ENCODE measurements around the gene AFMID.

DNA sequence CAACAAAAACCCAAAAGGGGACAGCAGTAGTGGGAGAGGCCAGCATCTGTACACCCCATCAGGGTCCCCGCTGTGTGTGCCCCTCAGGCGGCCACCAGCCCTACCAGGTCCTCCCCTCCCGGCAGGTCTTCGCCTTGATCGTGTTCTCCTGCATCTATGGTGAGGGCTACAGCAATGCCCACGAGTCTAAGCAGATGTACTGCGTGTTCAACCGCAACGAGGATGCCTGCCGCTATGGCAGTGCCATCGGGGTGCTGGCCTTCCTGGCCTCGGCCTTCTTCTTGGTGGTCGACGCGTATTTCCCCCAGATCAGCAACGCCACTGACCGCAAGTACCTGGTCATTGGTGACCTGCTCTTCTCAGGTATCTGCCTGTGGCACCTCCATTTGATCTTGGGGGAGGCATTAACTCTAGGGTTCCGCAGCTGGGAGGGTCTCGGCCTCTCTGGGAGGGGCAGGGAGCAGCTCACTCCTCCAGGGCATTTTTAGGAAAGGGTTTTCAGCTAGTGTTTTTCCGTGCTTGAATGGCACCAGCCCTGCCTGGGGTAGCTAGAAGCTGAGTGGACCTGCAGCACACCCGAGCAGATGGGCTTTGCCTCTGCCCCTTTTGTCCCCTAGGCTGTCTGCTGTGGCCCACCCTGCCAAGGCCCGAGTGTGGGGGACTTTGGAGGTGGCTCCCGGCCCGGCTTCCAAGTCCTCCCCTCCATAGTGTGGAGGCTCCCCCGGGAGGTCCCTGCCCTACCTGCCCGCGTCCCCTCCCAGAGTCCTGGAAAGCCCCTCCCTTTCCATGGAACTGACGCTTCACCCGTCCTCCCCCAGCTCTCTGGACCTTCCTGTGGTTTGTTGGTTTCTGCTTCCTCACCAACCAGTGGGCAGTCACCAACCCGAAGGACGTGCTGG, 16.2 kb upstream of the AFMID start:
- TF ChIP-seq, protein P1, sequence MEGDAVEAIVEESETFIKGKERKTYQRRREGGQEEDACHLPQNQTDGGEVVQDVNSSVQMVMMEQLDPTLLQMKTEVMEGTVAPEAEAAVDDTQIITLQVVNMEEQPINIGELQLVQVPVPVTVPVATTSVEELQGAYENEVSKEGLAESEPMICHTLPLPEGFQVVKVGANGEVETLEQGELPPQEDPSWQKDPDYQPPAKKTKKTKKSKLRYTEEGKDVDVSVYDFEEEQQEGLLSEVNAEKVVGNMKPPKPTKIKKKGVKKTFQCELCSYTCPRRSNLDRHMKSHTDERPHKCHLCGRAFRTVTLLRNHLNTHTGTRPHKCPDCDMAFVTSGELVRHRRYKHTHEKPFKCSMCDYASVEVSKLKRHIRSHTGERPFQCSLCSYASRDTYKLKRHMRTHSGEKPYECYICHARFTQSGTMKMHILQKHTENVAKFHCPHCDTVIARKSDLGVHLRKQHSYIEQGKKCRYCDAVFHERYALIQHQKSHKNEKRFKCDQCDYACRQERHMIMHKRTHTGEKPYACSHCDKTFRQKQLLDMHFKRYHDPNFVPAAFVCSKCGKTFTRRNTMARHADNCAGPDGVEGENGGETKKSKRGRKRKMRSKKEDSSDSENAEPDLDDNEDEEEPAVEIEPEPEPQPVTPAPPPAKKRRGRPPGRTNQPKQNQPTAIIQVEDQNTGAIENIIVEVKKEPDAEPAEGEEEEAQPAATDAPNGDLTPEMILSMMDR (IDR thresholded peaks at IDR 0.05): no peak
- 0 out of 2 replicates have a peak, but pooled peaks have one; percentile 15 for TF ChIP-seq POLR2AphosphoS5 (IDR thresholded peaks at IDR 0.05; ENCODE audit: low read depth, low read length)
- TF ChIP-seq, protein P2, sequence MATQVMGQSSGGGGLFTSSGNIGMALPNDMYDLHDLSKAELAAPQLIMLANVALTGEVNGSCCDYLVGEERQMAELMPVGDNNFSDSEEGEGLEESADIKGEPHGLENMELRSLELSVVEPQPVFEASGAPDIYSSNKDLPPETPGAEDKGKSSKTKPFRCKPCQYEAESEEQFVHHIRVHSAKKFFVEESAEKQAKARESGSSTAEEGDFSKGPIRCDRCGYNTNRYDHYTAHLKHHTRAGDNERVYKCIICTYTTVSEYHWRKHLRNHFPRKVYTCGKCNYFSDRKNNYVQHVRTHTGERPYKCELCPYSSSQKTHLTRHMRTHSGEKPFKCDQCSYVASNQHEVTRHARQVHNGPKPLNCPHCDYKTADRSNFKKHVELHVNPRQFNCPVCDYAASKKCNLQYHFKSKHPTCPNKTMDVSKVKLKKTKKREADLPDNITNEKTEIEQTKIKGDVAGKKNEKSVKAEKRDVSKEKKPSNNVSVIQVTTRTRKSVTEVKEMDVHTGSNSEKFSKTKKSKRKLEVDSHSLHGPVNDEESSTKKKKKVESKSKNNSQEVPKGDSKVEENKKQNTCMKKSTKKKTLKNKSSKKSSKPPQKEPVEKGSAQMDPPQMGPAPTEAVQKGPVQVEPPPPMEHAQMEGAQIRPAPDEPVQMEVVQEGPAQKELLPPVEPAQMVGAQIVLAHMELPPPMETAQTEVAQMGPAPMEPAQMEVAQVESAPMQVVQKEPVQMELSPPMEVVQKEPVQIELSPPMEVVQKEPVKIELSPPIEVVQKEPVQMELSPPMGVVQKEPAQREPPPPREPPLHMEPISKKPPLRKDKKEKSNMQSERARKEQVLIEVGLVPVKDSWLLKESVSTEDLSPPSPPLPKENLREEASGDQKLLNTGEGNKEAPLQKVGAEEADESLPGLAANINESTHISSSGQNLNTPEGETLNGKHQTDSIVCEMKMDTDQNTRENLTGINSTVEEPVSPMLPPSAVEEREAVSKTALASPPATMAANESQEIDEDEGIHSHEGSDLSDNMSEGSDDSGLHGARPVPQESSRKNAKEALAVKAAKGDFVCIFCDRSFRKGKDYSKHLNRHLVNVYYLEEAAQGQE (IDR thresholded peaks at IDR 0.05; ENCODE audit: insufficient read depth in 1 of 2, low read depth in 2 of 2, low read length in 1 of 2): no peak
